OCI-LY1 (cell line): ENCODE data around the gene LIPA.

Experiments
- CTCF ChIP-seq: fragments of 200-600 bp; sonication (generic), shearing (Covaris generic); IDR thresholded peaks from 2 replicates; pipeline ENCODE4 v1.5.1; 2017; ENCODE audit warnings: mild to moderate bottlenecking, antibody characterized with exemption, low read length, moderate library complexity, mixed read lengths
- EZH2 ChIP-seq: fragments of 200-600 bp; sonication (generic), shearing (Covaris generic); IDR thresholded peaks from 2 replicates; pipeline ENCODE4 v1.8.0; 2017; ENCODE audit warnings: borderline replicate concordance, mixed run types, mild to moderate bottlenecking, antibody characterized with exemption, low read length, moderate library complexity, mixed read lengths

GRCh38 chr10:89215511-89215910 lies 36.1 kb downstream of the LIPA start:
- TF ChIP-seq CTCF (no peak), EZH2 (no peak)
